H9 (cell line): ENCODE results near the gene SLIT1. TPM values are rescaled to one million over a fixed set of nuclear protein-coding genes. Genes with fewer than 3 reads are reported as not detected.

ENCODE experiments used
- DNase-seq: peaks from one replicate; pipeline ENCODE4 v3.0.0-alpha.2; 2017
- H2AFZ ChIP-seq: one replicate; pipeline ENCODE4 v1.6.1; 2013; ENCODE audit warnings: mild to moderate bottlenecking, low read length, control low read depth, moderate library complexity
- H2AK5ac ChIP-seq: 2 replicates; pipeline ENCODE4 v1.6.1; 2013; ENCODE audit warnings: low read length, control low read depth, mixed read lengths; ENCODE audit not compliant: insufficient read length
- H2BK120ac ChIP-seq: one replicate; pipeline ENCODE4 v1.6.1; 2013; ENCODE audit warnings: low read depth, mild to moderate bottlenecking, low read length, control low read depth, inconsistent platforms; ENCODE audit not compliant: poor library complexity, severe bottlenecking
- H2BK12ac ChIP-seq: 2 replicates; pipeline ENCODE4 v1.6.1; 2013; ENCODE audit warnings: low read length, control low read depth, mixed read lengths, low read depth; ENCODE audit not compliant: insufficient read length
- H2BK15ac ChIP-seq: 2 replicates; pipeline ENCODE4 v1.6.1; 2013; ENCODE audit warnings: low read depth, low read length, control low read depth
- H2BK20ac ChIP-seq: one replicate; pipeline ENCODE4 v1.6.1; 2013; ENCODE audit warnings: low read depth, mild to moderate bottlenecking, low read length, control low read depth, inconsistent platforms; ENCODE audit not compliant: poor library complexity, severe bottlenecking
- H2BK5ac ChIP-seq: 2 replicates; pipeline ENCODE4 v1.6.1; 2013; ENCODE audit warnings: low read length, control low read depth, mixed read lengths; ENCODE audit not compliant: insufficient read length
- H3K14ac ChIP-seq: 2 replicates; pipeline ENCODE4 v1.6.1; 2013; ENCODE audit warnings: low read length, control low read depth; ENCODE audit not compliant: insufficient read depth
- H3K18ac ChIP-seq: 2 replicates; pipeline ENCODE4 v1.6.1; 2013; ENCODE audit warnings: low read depth, mild to moderate bottlenecking, mixed read lengths, low read length, control low read depth; ENCODE audit not compliant: insufficient read length
- H3K23ac ChIP-seq: 2 replicates; pipeline ENCODE4 v1.6.1; 2013; ENCODE audit warnings: low read length, control low read depth, mixed read lengths, low read depth; ENCODE audit not compliant: insufficient read length
- H3K23me2 ChIP-seq: 2 replicates; pipeline ENCODE4 v1.6.1; 2013; ENCODE audit warnings: low read depth, mild to moderate bottlenecking, mixed read lengths, low read length, control low read depth; ENCODE audit not compliant: insufficient read length, poor library complexity, severe bottlenecking
- H3K27ac ChIP-seq: 2 replicates; pipeline ENCODE4 v1.5.1; 2013; ENCODE audit warnings: low read length, control low read depth, mixed read lengths, low read depth; ENCODE audit not compliant: insufficient read length
- H3K27me3 ChIP-seq: 2 replicates; pipeline ENCODE4 v1.6.1; 2013; ENCODE audit warnings: low read length, control low read depth, inconsistent platforms; ENCODE audit not compliant: insufficient read depth
- H3K4ac ChIP-seq: 2 replicates; pipeline ENCODE4 v1.6.1; 2013; ENCODE audit warnings: low read depth, mild to moderate bottlenecking, control low read depth, inconsistent platforms, low read length, moderate library complexity
- H3K4me1 ChIP-seq: 2 replicates; pipeline ENCODE4 v1.6.1; 2013; ENCODE audit warnings: low read length, control low read depth, inconsistent platforms; ENCODE audit not compliant: insufficient read depth
- H3K4me2 ChIP-seq: 2 replicates; pipeline ENCODE4 v1.6.1; 2013; ENCODE audit warnings: low read length, control low read depth, mixed read lengths; ENCODE audit not compliant: insufficient read length, insufficient read depth
- H3K56ac ChIP-seq: 2 replicates; pipeline ENCODE4 v1.6.1; 2013; ENCODE audit warnings: low read depth, mild to moderate bottlenecking, mixed read lengths, low read length, control low read depth; ENCODE audit not compliant: insufficient read length
- H3K79me1 ChIP-seq: 2 replicates; pipeline ENCODE4 v1.6.1; 2013; ENCODE audit warnings: low read depth, mild to moderate bottlenecking, moderate library complexity, low read length, control low read depth, inconsistent platforms; ENCODE audit not compliant: insufficient read depth, poor library complexity, severe bottlenecking
- H3K79me2 ChIP-seq: 2 replicates; pipeline ENCODE4 v1.6.1; 2013; ENCODE audit warnings: low read length, control low read depth, inconsistent platforms; ENCODE audit not compliant: insufficient read depth
- H3K9ac ChIP-seq: 2 replicates; pipeline ENCODE4 v1.6.1; 2013; ENCODE audit warnings: low read length, control low read depth, mixed read lengths; ENCODE audit not compliant: insufficient read length; ENCODE audit errors: extremely low read depth
- H3K9me3 ChIP-seq: one replicate; pipeline ENCODE4 v1.6.1; 2013; ENCODE audit warnings: low read depth, low read length, inconsistent platforms; ENCODE audit not compliant: control insufficient read depth
- H3T11ph ChIP-seq: one replicate; pipeline ENCODE4 v1.6.1; 2013; ENCODE audit warnings: mild to moderate bottlenecking, low read length, control low read depth, inconsistent platforms
- H4K20me1 ChIP-seq: one replicate; pipeline ENCODE4 v1.6.1; 2013; ENCODE audit not compliant: control insufficient read depth, insufficient read length, insufficient read depth
- H4K5ac ChIP-seq: 2 replicates; pipeline ENCODE4 v1.6.1; 2013; ENCODE audit warnings: low read depth, mild to moderate bottlenecking, mixed read lengths, low read length, control low read depth; ENCODE audit not compliant: insufficient read length
- H4K8ac ChIP-seq: replicated peaks from 2 replicates; pipeline ENCODE4 v1.6.1; 2013; ENCODE audit warnings: low read length, control low read depth, mixed read lengths, low read depth; ENCODE audit not compliant: insufficient read length
- H4K91ac ChIP-seq: 2 replicates; pipeline ENCODE4 v1.6.1; 2013; ENCODE audit warnings: low read depth, mild to moderate bottlenecking, moderate library complexity, mixed read lengths, low read length, control low read depth; ENCODE audit not compliant: insufficient read length
- H3K27ac Mint-ChIP-seq, 3 experiments: 2 replicates in 2 of 3; 3 replicates in 1 of 3; pipeline ENCODE4 v1.8.0; 2020 to 2021; ENCODE audit warnings: mixed read lengths in 3 of 3, mild to moderate bottlenecking in 1 of 3, moderate library complexity in 1 of 3
- H3K27me3 Mint-ChIP-seq: 2 replicates; pipeline ENCODE4 v1.8.0; 2021; ENCODE audit warnings: low read depth, mild to moderate bottlenecking, moderate library complexity, mixed read lengths
- H3K36me3 Mint-ChIP-seq, 3 experiments: 2 replicates in 2 of 3; 3 replicates in 1 of 3; pipeline ENCODE4 v1.8.0; 2020 to 2021; ENCODE audit warnings: low read depth in 3 of 3, mixed read lengths in 3 of 3; ENCODE audit not compliant: insufficient read depth in 1 of 3
- H3K4me1 Mint-ChIP-seq, 2 experiments: 2 replicates each; pipeline ENCODE4 v1.8.0; 2020; ENCODE audit warnings: mixed read lengths in 2 of 2
- H3K4me3 Mint-ChIP-seq, 2 experiments: 2 replicates in 1 of 2; 3 replicates in 1 of 2; pipeline ENCODE4 v1.8.0; 2020 to 2021; ENCODE audit warnings: mild to moderate bottlenecking in 2 of 2, mixed read lengths in 2 of 2, moderate library complexity in 1 of 2
- H3K9me3 Mint-ChIP-seq, 2 experiments: 2 replicates in 1 of 2; 3 replicates in 1 of 2; pipeline ENCODE4 v1.8.0; 2020; ENCODE audit warnings: mild to moderate bottlenecking in 2 of 2, mixed read lengths in 2 of 2, moderate library complexity in 1 of 2
- CTCF ChIP-seq: fragments of 200-600 bp; sonication (generic); conservative IDR thresholded peaks from 3 replicates; pipeline ENCODE4 v1.8.0; 2021; ENCODE audit warnings: antibody characterized with exemption, mild to moderate bottlenecking
- WGBS: extraction: QIAGEN DNeasy Blood & Tissue Kit; methylation state at CpG from one replicate; pipeline ENCODE4 v1.1.7; 2013; ENCODE audit warnings: missing lambda C conversion rate, low lambda C conversion rate, mixed read lengths; ENCODE audit not compliant: insufficient read length; ENCODE audit errors: extremely low coverage; 5-methylcytosine and 5-hydroxymethylcytosine counted together
- total RNA-seq: library from RNA; stranded (reverse); gene quantifications from 2 replicates; pipeline ENCODE4 v1.2.1, GENCODE V29; 2021

The SLIT1 gene
- total RNA-seq, 1 experiment from 2014 or later = 0.57 TPM

GRCh38 chr10:97175586-97175985 lies 10.2 kb downstream of the SLIT1 start:
- Histone ChIP-seq H3K23me2 (peaks cover 5% of the 10 kb centered on the region), H3K56ac (no peak overlapping the region), H2AK5ac (no peak overlapping the region), H2BK5ac (no peak overlapping the region), H3K23ac (no peak overlapping the region), H3T11ph (no peak overlapping the region), H3K18ac (no peak overlapping the region), H4K8ac (no peak overlapping the region), H2BK15ac (no peak overlapping the region), H3K79me2 (no peaks in the 10 kb centered on the region), H3K4me2 (no peak overlapping the region), H4K91ac (no peak overlapping the region), H4K20me1 (no peaks in the 10 kb centered on the region), H3K14ac (no peak overlapping the region; the same call in 1 of the 2 replicates), H3K79me1 (no peaks in the 10 kb centered on the region), H3K4me1 (no peaks in the 10 kb centered on the region), H3K9ac (no peak overlapping the region), H2BK12ac (no peak overlapping the region), H3K27me3 (no peaks in the 10 kb centered on the region), H3K27ac (no peak overlapping the region), H2BK120ac (no peak overlapping the region), H3K9me3 (no peaks in the 10 kb centered on the region), H2BK20ac (no peak overlapping the region), H4K5ac (no peak overlapping the region), H2AFZ (no peak overlapping the region), H3K4ac (no peak overlapping the region)
- Mint-ChIP-seq H3K9me3 (no peaks in the 10 kb centered on the region), H3K27me3 (peaks cover 14% of the 10 kb centered on the region), H3K4me1 (peaks cover 10 to 19% of the 10 kb centered on the region in 2 experiments), H3K27ac (no peak overlapping the region), H3K36me3 (no peaks in the 10 kb centered on the region), H3K4me3 (no peak overlapping the region)
- TF ChIP-seq CTCF = no peak
- DNase-seq = no peak
- whole genome bisulfite sequencing = no CpG with 5 or more reads among the region's 4 CpGs
